HepG2 (cell line): ENCODE results near the gene RAB18. TPM values are rescaled to one million over a fixed set of nuclear protein-coding genes. Genes with fewer than 3 reads are reported as not detected.

Source experiments
- ATAC-seq: fragments of 200-7000 bp; cut with Tn5 transposase; 3 replicates; pipeline ENCODE4 v1.9.1; 2020; ENCODE audit warnings: mild to moderate bottlenecking, moderate library complexity
- BruUV-seq: library from RNA; stranded (reverse); fragments of 400-500 nt; replicated peaks from 2 replicates; lab custom pipeline; 2021; lab: Mats Ljungman, UMichigan
- CTCF ChIA-PET: fragments of 300-600 bp; formaldehyde crosslinking; extraction: SDS; loops from one replicate; lab custom pipeline; 2021; ENCODE audit warnings: low total read pairs, inconsistent platforms, low intra/inter-chr PET ratio; lab: Yijun Ruan, JAX
- POLR2A ChIA-PET: fragments of 350-600 bp; sonication (Branson Sonifier 250); formaldehyde crosslinking; loops from one replicate; lab custom pipeline; 2020; ENCODE audit warnings: antibody characterized with exemption, inconsistent platforms; lab: Yijun Ruan, JAX
- DNase-seq: peaks from one replicate; pipeline ENCODE4 v3.0.0-alpha.2; 2015; ENCODE audit warnings: low spot score
- FAIRE-seq: peaks from 3 replicates; lab custom pipeline; 2011; peaks lifted over from hg19 to GRCh38; lab: Jason Lieb, UNC
- H2AFZ ChIP-seq: one replicate; pipeline ENCODE4 v1.6.1; 2011; ENCODE audit warnings: low read length, inconsistent platforms
- H3K27ac ChIP-seq: fragments of 300-600 bp; 3 replicates; pipeline ENCODE4 v1.8.0; 2011; ENCODE audit warnings: mixed run types, mild to moderate bottlenecking, mixed read lengths, low read length, inconsistent platforms; ENCODE audit not compliant: insufficient read depth; ENCODE audit errors: extremely low read length
- H3K27me3 ChIP-seq, 2 experiments: fragments of 200-600 bp in 1 of 2; 2 replicates in 1 of 2; 3 replicates in 1 of 2; pipeline versions ENCODE4 v1.6.0 to v1.8.0; 2011; ENCODE audit warnings: low read length in 2 of 2, mild to moderate bottlenecking in 2 of 2, moderate library complexity in 2 of 2, inconsistent platforms in 1 of 2; ENCODE audit not compliant: insufficient read depth in 2 of 2, control insufficient read depth in 1 of 2
- H3K36me3 ChIP-seq, 2 experiments: fragments of 200-600 bp in 1 of 2; replicated peaks in 1 of 2; 2 replicates in 1 of 2; 3 replicates in 1 of 2; pipeline versions ENCODE4 v1.5.1 to v1.8.0; 2011; ENCODE audit warnings: low read length in 2 of 2, inconsistent platforms in 1 of 2; ENCODE audit not compliant: insufficient read depth in 2 of 2, control insufficient read depth in 1 of 2
- H3K4me1 ChIP-seq: 2 replicates; pipeline ENCODE4 v1.5.1; 2012; ENCODE audit warnings: low read length, inconsistent platforms; ENCODE audit not compliant: insufficient read depth
- H3K4me2 ChIP-seq: 2 replicates; pipeline ENCODE4 v1.6.0; 2011; ENCODE audit warnings: low read depth, low read length, inconsistent platforms
- H3K4me3 ChIP-seq, 3 experiments: fragments of 200-600 bp in 1 of 3; sonication (generic), shearing (Covaris generic) in 1 of 3; replicated peaks in 1 of 3; 2 replicates each; pipeline ENCODE4 v1.5.1; 2011 to 2016; ENCODE audit warnings: low read length in 3 of 3, inconsistent platforms in 2 of 3, low read depth in 2 of 3, mild to moderate bottlenecking in 2 of 3, control low read depth in 1 of 3, mixed read lengths in 1 of 3; ENCODE audit not compliant: insufficient read depth in 1 of 3
- H3K79me2 ChIP-seq: one replicate; pipeline ENCODE4 v1.6.1; 2011; ENCODE audit warnings: low read length, inconsistent platforms; ENCODE audit not compliant: insufficient read depth
- H3K9ac ChIP-seq: 2 replicates; pipeline ENCODE4 v1.6.0; 2011; ENCODE audit warnings: mild to moderate bottlenecking, low read depth, low read length, inconsistent platforms; ENCODE audit not compliant: insufficient read depth
- H3K9me3 ChIP-seq: 2 replicates; pipeline ENCODE4 v1.5.1; 2012; ENCODE audit warnings: mild to moderate bottlenecking, low read length
- H4K20me1 ChIP-seq: 2 replicates; pipeline ENCODE4 v1.6.0; 2011; ENCODE audit warnings: inconsistent platforms, mild to moderate bottlenecking, low read length, moderate library complexity; ENCODE audit not compliant: insufficient read depth
- CCDC6 ChIP-seq: sonication (generic); formaldehyde crosslinking; IDR thresholded peaks from 2 replicates; pipeline ENCODE4 v1.8.1; 2022; ENCODE audit warnings: mild to moderate bottlenecking, missing genetic modification reagents, moderate library complexity
- MED1 ChIP-seq: sonication (generic); formaldehyde crosslinking; IDR thresholded peaks from 2 replicates; pipeline ENCODE4 v1.4.0; 2020; ENCODE audit warnings: missing genetic modification reagents
- PBX2 ChIP-seq: IDR thresholded peaks from 2 replicates; pipeline ENCODE4 v1.6.1; 2016; ENCODE audit warnings: control low read depth
- TBL1XR1 ChIP-seq: fragments of 150-350 bp; IDR thresholded peaks from 2 replicates; pipeline ENCODE4 v1.6.1; 2014; ENCODE audit warnings: borderline replicate concordance, low read length; ENCODE audit not compliant: partially characterized antibody
- TGIF2 ChIP-seq: IDR thresholded peaks from 2 replicates; pipeline ENCODE4 v1.6.1; 2016; ENCODE audit warnings: control low read depth, missing compliant biosample characterization
- ZNF260 ChIP-seq: sonication (generic); formaldehyde crosslinking; IDR thresholded peaks from 2 replicates; pipeline ENCODE4 v1.4.0; 2020; ENCODE audit warnings: missing genetic modification reagents, low read depth, mild to moderate bottlenecking, borderline replicate concordance
- ZNF263 ChIP-seq: sonication (generic); formaldehyde crosslinking; IDR thresholded peaks from 2 replicates; pipeline ENCODE4 v1.4.0; 2020; ENCODE audit warnings: missing genetic modification reagents
- ZNF337 ChIP-seq: sonication (generic); formaldehyde crosslinking; IDR thresholded peaks from 2 replicates; pipeline ENCODE4 v1.5.1; 2020; ENCODE audit warnings: missing genetic modification reagents, low read depth, mild to moderate bottlenecking, borderline replicate concordance
- ZNF446 ChIP-seq: sonication (generic); formaldehyde crosslinking; IDR thresholded peaks from 2 replicates; pipeline ENCODE4 v1.5.0; 2020; ENCODE audit warnings: mild to moderate bottlenecking, missing genetic modification reagents
- ZNF484 ChIP-seq: sonication (generic); formaldehyde crosslinking; IDR thresholded peaks from 2 replicates; pipeline ENCODE4 v1.5.1; 2020; ENCODE audit warnings: mild to moderate bottlenecking, low read depth, missing genetic modification reagents, borderline replicate concordance
- ZNF577 ChIP-seq: sonication (generic); formaldehyde crosslinking; IDR thresholded peaks from 2 replicates; pipeline ENCODE4 v1.4.0; 2020; ENCODE audit warnings: mild to moderate bottlenecking, low read depth, missing genetic modification reagents, borderline replicate concordance
- ZNF747 ChIP-seq: sonication (generic); formaldehyde crosslinking; IDR thresholded peaks from 2 replicates; pipeline ENCODE4 v1.8.1; 2023; ENCODE audit warnings: missing genetic modification reagents, mild to moderate bottlenecking, borderline replicate concordance
- ZNF766 ChIP-seq: sonication (generic); formaldehyde crosslinking; IDR thresholded peaks from 2 replicates; pipeline ENCODE4 v1.5.0; 2020; ENCODE audit warnings: missing genetic modification reagents, borderline replicate concordance
- ZNF883 ChIP-seq: sonication (generic); formaldehyde crosslinking; IDR thresholded peaks from 2 replicates; pipeline ENCODE4 v1.5.1; 2020; ENCODE audit warnings: mild to moderate bottlenecking, missing genetic modification reagents; ENCODE audit errors: not compliant biosample characterization
- ZSCAN12 ChIP-seq: sonication (generic); formaldehyde crosslinking; IDR thresholded peaks from 2 replicates; pipeline ENCODE4 v1.9.0; 2021; ENCODE audit warnings: mild to moderate bottlenecking, missing genetic modification reagents
- ZSCAN21 ChIP-seq: sonication (generic); formaldehyde crosslinking; IDR thresholded peaks from 2 replicates; pipeline ENCODE4 v1.8.0; 2022; ENCODE audit warnings: mild to moderate bottlenecking, missing genetic modification reagents, moderate library complexity, borderline replicate concordance
- in situ Hi-C: cut with HindIII; loops from 2 replicates; pipeline ENCODE4 v1.10.0; 2017; ENCODE audit warnings: low pct_unique_long_range_greater_than_20kb; ENCODE audit not compliant: extremely low pct_ligation_motif_present
- intact Hi-C: fragments of 100-400 bp; cut with micrococcal nuclease; formaldehyde crosslinking; loops from one replicate; pipeline ENCODE4 v1.10.0; 2022; ENCODE audit not compliant: unreplicated experiment
- polyA plus RNA-seq, 8 experiments: library from polyadenylated mRNA; depleted of rRNA in 3 of 8; stranded (reverse) in 7 of 8; unstranded in 1 of 8; fragments of >200 nt; fragmentation: Illumina TruSeq in 4 of 8; extraction: Trizol in 4 of 8; gene quantifications; 2 replicates each; pipeline versions ENCODE4 v1.2.1 to v1.2.3, GENCODE V29; 2011 to 2016; ENCODE audit warnings: low read depth in 4 of 8, missing spikeins in 1 of 8, mixed read lengths in 1 of 8; ENCODE audit not compliant: insufficient read depth in 1 of 8
- total RNA-seq, 5 experiments: library from RNA; depleted of rRNA; stranded (reverse); fragments of >200 nt; fragmentation: Illumina TruSeq; extraction: Trizol; gene quantifications; 2 replicates each; pipeline ENCODE4 v1.2.3, GENCODE V29; 2016; ENCODE audit warnings: low read depth in 1 of 5
- TF ChIP-seq, protein P1 (sequence below): sonication (generic); formaldehyde crosslinking; IDR thresholded peaks from 2 replicates; pipeline ENCODE4 v1.5.0; 2020; ENCODE audit warnings: mild to moderate bottlenecking, missing genetic modification reagents
- TF ChIP-seq, protein P2 (sequence below): sonication (generic); formaldehyde crosslinking; IDR thresholded peaks from 2 replicates; pipeline ENCODE4 v1.4.0; 2020; ENCODE audit warnings: mild to moderate bottlenecking, missing genetic modification reagents
- TF ChIP-seq, protein P3 (sequence below): sonication (generic); formaldehyde crosslinking; IDR thresholded peaks from 2 replicates; pipeline ENCODE4 v1.5.0; 2020; ENCODE audit warnings: missing genetic modification reagents
- TF ChIP-seq, protein P4 (sequence below): sonication (generic); formaldehyde crosslinking; IDR thresholded peaks from 2 replicates; pipeline ENCODE4 v1.8.1; 2023; ENCODE audit warnings: mild to moderate bottlenecking, moderate library complexity, missing genetic modification reagents

The RAB18 gene
- total and polyA plus RNA-seq, 2 of the 13 experiments (the other 11 are each of a cell fraction or from before 2014, with no cell fraction given), result 22.3 to 69.1 TPM

- Histone ChIP-seq H3K27me3 (no peaks in the 10 kb centered on the region; a peak in 1 of 5 replicates), H4K20me1 (no peaks in the 10 kb centered on the region), H3K27ac (no peak overlapping the region), H3K36me3 (no peaks in the 10 kb centered on the region), H2AFZ (no peak overlapping the region), H3K4me3 (no peak overlapping the region), H3K9me3 (no peaks in the 10 kb centered on the region), H3K79me2 (peaks cover 7% of the 10 kb centered on the region), H3K9ac (no peak overlapping the region), H3K4me2 (no peak overlapping the region), H3K4me1 (peaks cover 7% of the 10 kb centered on the region)
- no TSS peak for BruUV-seq
- DNase-seq (no peak), FAIRE-seq (no peak), ATAC-seq (no peak)
- CTCF ChIA-PET, result no interaction called here
- in situ Hi-C loops, result no loop called here
- no peak for TF ChIP-seq ZNF747 (CRISPR knock-in tag)
- TF ChIP-seq ZNF577, result no peak
- TF ChIP-seq ZNF484 (CRISPR knock-in tag), result no peak
- TF ChIP-seq, protein P1, sequence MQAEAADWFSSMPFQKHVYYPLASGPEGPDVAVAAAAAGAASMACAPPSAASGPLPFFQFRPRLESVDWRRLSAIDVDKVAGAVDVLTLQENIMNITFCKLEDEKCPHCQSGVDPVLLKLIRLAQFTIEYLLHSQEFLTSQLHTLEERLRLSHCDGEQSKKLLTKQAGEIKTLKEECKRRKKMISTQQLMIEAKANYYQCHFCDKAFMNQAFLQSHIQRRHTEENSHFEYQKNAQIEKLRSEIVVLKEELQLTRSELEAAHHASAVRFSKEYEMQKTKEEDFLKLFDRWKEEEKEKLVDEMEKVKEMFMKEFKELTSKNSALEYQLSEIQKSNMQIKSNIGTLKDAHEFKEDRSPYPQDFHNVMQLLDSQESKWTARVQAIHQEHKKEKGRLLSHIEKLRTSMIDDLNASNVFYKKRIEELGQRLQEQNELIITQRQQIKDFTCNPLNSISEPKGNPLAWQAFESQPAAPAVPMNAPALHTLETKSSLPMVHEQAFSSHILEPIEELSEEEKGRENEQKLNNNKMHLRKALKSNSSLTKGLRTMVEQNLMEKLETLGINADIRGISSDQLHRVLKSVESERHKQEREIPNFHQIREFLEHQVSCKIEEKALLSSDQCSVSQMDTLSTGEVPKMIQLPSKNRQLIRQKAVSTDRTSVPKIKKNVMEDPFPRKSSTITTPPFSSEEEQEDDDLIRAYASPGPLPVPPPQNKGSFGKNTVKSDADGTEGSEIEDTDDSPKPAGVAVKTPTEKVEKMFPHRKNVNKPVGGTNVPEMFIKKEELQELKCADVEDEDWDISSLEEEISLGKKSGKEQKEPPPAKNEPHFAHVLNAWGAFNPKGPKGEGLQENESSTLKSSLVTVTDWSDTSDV (CRISPR knock-in tag), result no peak
- TF ChIP-seq TBL1XR1, result no peak
- no peak for TF ChIP-seq ZNF337 (CRISPR knock-in tag)
- TF ChIP-seq MED1, result no peak
- no peak for TF ChIP-seq ZNF766
- TF ChIP-seq ZSCAN21 (CRISPR knock-in tag), result no peak
- TF ChIP-seq, protein P2, sequence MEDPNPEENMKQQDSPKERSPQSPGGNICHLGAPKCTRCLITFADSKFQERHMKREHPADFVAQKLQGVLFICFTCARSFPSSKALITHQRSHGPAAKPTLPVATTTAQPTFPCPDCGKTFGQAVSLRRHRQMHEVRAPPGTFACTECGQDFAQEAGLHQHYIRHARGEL, result no peak
- TF ChIP-seq TGIF2 (CRISPR knock-in tag), result no peak
- no peak for TF ChIP-seq ZNF260 (CRISPR knock-in tag)
- TF ChIP-seq ZNF446, result no peak
- no peak for TF ChIP-seq CCDC6
- TF ChIP-seq, protein P3, sequence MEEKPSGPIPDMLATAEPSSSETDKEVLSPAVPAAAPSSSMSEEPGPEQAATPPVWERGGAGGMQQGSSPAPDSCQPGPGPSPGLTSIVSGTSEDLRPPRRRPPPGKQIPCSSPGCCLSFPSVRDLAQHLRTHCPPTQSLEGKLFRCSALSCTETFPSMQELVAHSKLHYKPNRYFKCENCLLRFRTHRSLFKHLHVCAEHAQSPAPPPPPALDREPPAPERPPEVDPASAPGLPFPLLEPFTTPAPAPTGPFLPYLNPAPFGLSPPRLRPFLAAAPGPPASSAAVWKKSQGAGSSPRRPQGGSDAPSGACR, result no peak
- TF ChIP-seq PBX2 (CRISPR knock-in tag), result no peak
- TF ChIP-seq ZNF263, result no peak
- TF ChIP-seq, protein P4, sequence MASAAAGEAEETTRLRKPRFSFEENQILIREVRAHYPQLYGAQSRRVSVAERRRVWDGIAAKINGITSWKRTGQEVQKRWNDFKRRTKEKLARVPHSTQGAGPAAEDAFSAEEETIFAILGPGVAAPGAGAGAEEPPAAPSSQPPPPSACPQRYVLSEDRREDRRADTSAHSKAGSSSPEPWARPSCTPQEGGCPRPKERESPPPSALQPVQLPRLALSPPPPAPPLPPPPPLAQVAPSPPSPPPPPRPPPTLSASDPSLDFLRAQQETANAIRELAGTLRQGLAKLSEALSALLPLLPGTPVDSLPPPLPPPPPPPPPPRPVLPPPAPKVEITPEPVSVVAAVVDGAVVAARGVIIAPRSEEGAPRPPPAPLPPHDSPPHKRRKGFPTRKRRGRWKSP (CRISPR knock-in tag), result no peak
- no peak for TF ChIP-seq ZSCAN12 (CRISPR knock-in tag)
- no peak for TF ChIP-seq ZNF883 (CRISPR knock-in tag)
- TF ChIP-seq, all 625 proteins: peak for 0
- POLR2A ChIA-PET, result no interaction called here
- intact Hi-C loops, result loop anchor here (10.0 kb wide), 1 partner anchor 255 kb away; the partner anchor contains the start of gene ACBD5
These were observed 4.0 kb upstream of the RAB18 start for GRCh38 chr10:27500096-27500495.
